GM12874 (cell line): ENCODE results near the gene PHF8.

Experiments
- CTCF ChIP-seq: IDR thresholded peaks from 2 replicates; pipeline ENCODE4 v1.5.1; 2011; ENCODE audit warnings: low read depth, mild to moderate bottlenecking, control low read depth, low read length, moderate library complexity; ENCODE audit not compliant: insufficient read depth

Gene PHF8

GRCh38 chrX:54024350-54024749, 19.9 kb downstream of the PHF8 start:
- TF ChIP-seq CTCF = no peak

- no peak for TF ChIP-seq CTCF
Measured at GRCh38 chrX:54012830-54013500, 31.3 kb downstream of the PHF8 start.

GRCh38 chrX:54007682-54008081, 36.6 kb downstream of the PHF8 start:
- TF ChIP-seq CTCF = no peak

- TF ChIP-seq CTCF = no peak
Measured at GRCh38 chrX:53997724-53998123, 46.5 kb downstream of the PHF8 start.

GRCh38 chrX:53992589-53992988, 51.7 kb downstream of the PHF8 start:
- TF ChIP-seq CTCF = no peak

- no peak for TF ChIP-seq CTCF
Measured at GRCh38 chrX:53990171-53990570, 54.1 kb downstream of the PHF8 start.

- TF ChIP-seq CTCF = no peak
Measured at GRCh38 chrX:53984895-53985294, 59.4 kb downstream of the PHF8 start.
